Measurements from ENCODE around the gene C14orf180. TPM values are rescaled to one million over a fixed set of nuclear protein-coding genes. Genes with fewer than 3 reads are reported as not detected.
A peak's percentile ranks its signal among the peaks of the same experiment; 100 is the strongest.

C14orf180 gene
- total RNA-seq, 1 experiment from 2014 or later, result not detected

- Mint-ChIP-seq H3K4me3 (no peak overlapping the region), H3K9me3 (no peaks in the 10 kb centered on the region; a peak in 1 of 5 replicates), H3K27ac (peak overlapping the region in 1 of 3 experiments; percentile 57; a peak in 1 of 7 replicates), H3K27me3 (ENCODE audit: low read depth) (peaks cover 4% of the 10 kb centered on the region), H3K36me3 (ENCODE audit: insufficient read depth in 1 of 3, low read depth in 3 of 3) (no peaks in the 10 kb centered on the region), H3K4me1 (peaks cover 0 to 5% of the 10 kb centered on the region in 2 experiments; a peak in 1 of 4 replicates)
- no peak overlapping the region for H2BK20ac ChIP-seq (ENCODE audit: low read depth, low read length, poor library complexity, severe bottlenecking)
- no peak overlapping the region for H2BK15ac ChIP-seq (ENCODE audit: low read depth, low read length)
- H3K4ac ChIP-seq (ENCODE audit: low read depth, low read length), result no peak overlapping the region
- H3T11ph ChIP-seq (ENCODE audit: low read length), result no peak overlapping the region
- H3K14ac ChIP-seq (ENCODE audit: insufficient read depth, low read length), result no peak overlapping the region
- no peak overlapping the region for H3K27ac ChIP-seq (ENCODE audit: insufficient read length, low read depth, low read length)
- H4K8ac ChIP-seq (replicated peaks; ENCODE audit: insufficient read length, low read depth, low read length), result no peak overlapping the region
- no peaks in the 10 kb centered on the region for H3K79me2 ChIP-seq (ENCODE audit: insufficient read depth, low read length)
- no peak overlapping the region for H4K5ac ChIP-seq (ENCODE audit: insufficient read length, low read depth, low read length)
- no peak overlapping the region for H3K18ac ChIP-seq (ENCODE audit: insufficient read length, low read depth, low read length)
- no peaks in the 10 kb centered on the region for H3K9me3 ChIP-seq (ENCODE audit: control insufficient read depth, low read depth, low read length)
- H3K23ac ChIP-seq (ENCODE audit: insufficient read length, low read depth, low read length), result no peak overlapping the region
- no peak overlapping the region for H4K91ac ChIP-seq (ENCODE audit: insufficient read length, low read depth, low read length)
- H3K27me3 ChIP-seq (ENCODE audit: insufficient read depth, low read length), result no peaks in the 10 kb centered on the region
- H3K9ac ChIP-seq (ENCODE audit: extremely low read depth, insufficient read length, low read length), result no peak overlapping the region
- H2BK12ac ChIP-seq (ENCODE audit: insufficient read length, low read depth, low read length), result no peak overlapping the region
- no peak for DNase-seq
- no peaks in the 10 kb centered on the region for H3K79me1 ChIP-seq (ENCODE audit: insufficient read depth, low read depth, low read length, poor library complexity, severe bottlenecking)
- no peak for TF ChIP-seq CTCF (conservative IDR thresholded peaks at IDR 0.05)
- no peaks in the 10 kb centered on the region for H3K23me2 ChIP-seq (ENCODE audit: insufficient read length, low read depth, low read length, poor library complexity, severe bottlenecking)
- no CpG with 5 or more reads among the region's 21 CpGs for WGBS (ENCODE audit: extremely low coverage, insufficient read length, low lambda C conversion rate)
- no peak overlapping the region for H2AFZ ChIP-seq (ENCODE audit: low read length)
- no peak overlapping the region for H2BK120ac ChIP-seq (ENCODE audit: low read depth, low read length, poor library complexity, severe bottlenecking)
- no peak overlapping the region for H2AK5ac ChIP-seq (ENCODE audit: insufficient read length, low read length)
- H2BK5ac ChIP-seq (ENCODE audit: insufficient read length, low read length), result no peak overlapping the region
- no peaks in the 10 kb centered on the region for H4K20me1 ChIP-seq (ENCODE audit: control insufficient read depth, insufficient read depth, insufficient read length)
- H3K56ac ChIP-seq (ENCODE audit: insufficient read length, low read depth, low read length), result no peak overlapping the region
- H3K4me1 ChIP-seq (ENCODE audit: insufficient read depth, low read length), result no peaks in the 10 kb centered on the region
- H3K4me2 ChIP-seq (ENCODE audit: insufficient read depth, insufficient read length, low read length), result no peak overlapping the region
Observed at GRCh38 chr14:104559804-104560585, 19.6 kb upstream of the C14orf180 start.

Measured in H9 (cell line).